ENCODE data around the gene BBLN. TPM values are rescaled to one million over a fixed set of nuclear protein-coding genes. Genes with fewer than 3 reads are reported as not detected.

The BBLN gene
- total RNA-seq, 2 experiments from 2014 or later = 85.1 to 85.3 TPM

DNA sequence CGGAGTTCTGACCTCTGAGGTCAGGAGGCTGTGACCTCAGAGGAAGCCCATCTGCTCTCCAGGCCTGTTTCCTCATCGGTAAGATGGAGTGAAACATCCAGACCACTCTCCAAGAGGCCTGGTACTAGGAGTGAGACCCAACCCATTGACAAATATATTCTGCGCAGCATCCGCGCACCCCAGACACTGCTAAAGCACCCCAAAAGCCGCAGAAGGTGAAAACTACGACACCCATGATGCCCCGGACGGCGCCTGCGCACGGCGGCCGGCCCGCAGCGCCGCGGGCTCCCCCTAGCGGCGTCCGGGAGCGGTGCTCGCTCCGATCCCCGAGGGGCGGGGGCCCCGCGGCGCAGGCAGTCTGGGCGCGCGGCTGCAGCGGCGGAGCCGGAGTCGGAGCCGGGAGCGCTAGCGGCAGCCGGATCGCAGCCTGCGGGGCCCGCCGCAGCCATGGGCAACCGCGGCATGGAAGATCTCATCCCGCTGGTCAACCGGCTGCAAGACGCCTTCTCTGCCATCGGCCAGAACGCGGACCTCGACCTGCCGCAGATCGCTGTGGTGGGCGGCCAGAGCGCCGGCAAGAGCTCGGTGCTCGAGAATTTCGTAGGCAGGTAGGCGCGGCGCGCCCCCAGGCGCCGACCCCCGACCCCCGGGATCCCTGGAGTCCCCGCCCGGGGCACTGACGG is 43.1 kb downstream of the BBLN start, which contains the start of gene DNM1:
TSS of gene DNM1 (plus strand) at position 356 of the 683 bp plus-strand sequence. CDS start at position 448, 92 bp downstream.
- H3K27me3 Mint-ChIP-seq = peaks cover 26% of the 10 kb centered on the region
- ATAC-seq (peak; percentile 95), DNase-seq (peak; percentile 77)
- CTCF ChIA-PET = interaction anchor here (0.7 to 1.3 kb wide), 9 partner anchors 8 to 217 kb away, joined by 3 to 7 read pairs (median 3); partner anchors contain the start of gene NAIF1
- no peaks in the 10 kb centered on the region for H3K36me3 Mint-ChIP-seq
- H3K4me1 Mint-ChIP-seq = peaks cover 14% of the 10 kb centered on the region
- no peaks in the 10 kb centered on the region for H3K9me3 Mint-ChIP-seq (ENCODE audit: low read depth)
- peak within 1 kb of the TSS; percentile 64 for H3K4me3 Mint-ChIP-seq
- H3K27ac Mint-ChIP-seq = peak within 1 kb of the TSS; percentile 81

GRCh38 chr9:128203707-128204551 is 43.9 kb downstream of the BBLN start:
- H3K27ac Mint-ChIP-seq = no peak overlapping the region
- no peak for DNase-seq
- CTCF ChIA-PET = interaction anchor here (0.7 to 1.3 kb wide), 9 partner anchors 9 to 216 kb away, joined by 3 to 7 read pairs (median 3); partner anchors contain the start of gene NAIF1

GRCh38 chr9:128204858-128205257 is 44.8 kb downstream of the BBLN start:
- no peak overlapping the region for H3K4me3 Mint-ChIP-seq
- CTCF ChIA-PET = interaction anchor here (1.1 to 3.1 kb wide), 2 partner anchors 10 to 11 kb away, joined by 3 to 9 read pairs; no protein-coding TSS in a partner anchor
- H3K4me1 Mint-ChIP-seq = peaks cover 14% of the 10 kb centered on the region
- H3K9me3 Mint-ChIP-seq (ENCODE audit: low read depth) = no peaks in the 10 kb centered on the region
- H3K27ac Mint-ChIP-seq = no peak overlapping the region
- H3K27me3 Mint-ChIP-seq = peaks cover 32% of the 10 kb centered on the region
- ATAC-seq = no peak
- DNase-seq = no peak
- H3K36me3 Mint-ChIP-seq = no peaks in the 10 kb centered on the region

More at GRCh38 chr9:128203707-128204551, 43.9 kb downstream of the BBLN start:
- H3K27me3 Mint-ChIP-seq = peaks cover 32% of the 10 kb centered on the region
- no peaks in the 10 kb centered on the region for H3K9me3 Mint-ChIP-seq (ENCODE audit: low read depth)
- peak overlapping the region; percentile 35 for H3K4me3 Mint-ChIP-seq
- H3K4me1 Mint-ChIP-seq = peaks cover 14% of the 10 kb centered on the region
- peak; percentile 21 for ATAC-seq
- H3K36me3 Mint-ChIP-seq = no peaks in the 10 kb centered on the region

DNA sequence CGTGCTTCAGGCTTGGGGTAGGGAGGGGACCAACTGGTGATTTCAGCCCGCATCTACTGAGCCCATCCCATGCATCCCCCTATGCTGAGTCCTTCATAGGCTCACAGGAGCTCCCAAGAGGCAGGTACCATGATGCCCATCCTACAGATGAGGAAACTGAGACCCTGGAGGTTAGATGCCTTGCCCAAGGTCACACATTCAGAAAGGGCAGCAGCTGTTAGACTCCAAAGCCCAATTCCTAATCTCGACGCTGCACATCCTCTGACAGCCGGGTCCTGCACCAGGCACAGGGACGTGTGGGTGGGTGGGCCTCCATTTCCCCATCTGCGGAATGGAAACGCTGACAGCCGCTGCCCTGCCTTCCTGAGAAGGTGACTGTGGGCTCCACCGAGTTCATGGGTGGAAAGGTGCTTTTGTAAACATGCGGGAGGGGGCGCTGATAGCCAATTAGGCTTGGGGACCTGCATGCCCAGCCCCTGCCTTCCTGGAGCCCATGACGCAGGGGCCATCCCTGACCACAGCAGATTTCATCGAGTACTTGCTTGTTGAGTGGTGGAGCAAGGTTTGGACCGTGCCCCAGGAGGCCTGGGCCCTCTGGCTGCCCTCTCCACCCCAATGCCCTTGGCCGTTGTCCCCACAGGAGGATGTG is 45.4 kb downstream of the BBLN start:
- CTCF ChIA-PET = interaction anchor here (1.1 to 3.1 kb wide), 3 partner anchors 10 to 45 kb away, joined by 3 to 9 read pairs (median 4); no protein-coding TSS in a partner anchor
- no peaks in the 10 kb centered on the region for H3K36me3 Mint-ChIP-seq
- H3K27me3 Mint-ChIP-seq = peaks cover 32% of the 10 kb centered on the region
- H3K27ac Mint-ChIP-seq = no peak overlapping the region
- DNase-seq (no peak), ATAC-seq (no peak)
- peaks cover 14% of the 10 kb centered on the region for H3K4me1 Mint-ChIP-seq
- no peaks in the 10 kb centered on the region for H3K9me3 Mint-ChIP-seq (ENCODE audit: low read depth)
- no peak overlapping the region for H3K4me3 Mint-ChIP-seq

GRCh38 chr9:128206484-128206883 is 46.4 kb downstream of the BBLN start:
- H3K27ac Mint-ChIP-seq = no peak overlapping the region
- ATAC-seq (no peak), DNase-seq (no peak)
- peaks cover 14% of the 10 kb centered on the region for H3K4me1 Mint-ChIP-seq
- no peaks in the 10 kb centered on the region for H3K36me3 Mint-ChIP-seq
- CTCF ChIA-PET = interaction anchor here (0.9 to 3.1 kb wide), 4 partner anchors 9 to 44 kb away, joined by 3 to 9 read pairs (median 4); no protein-coding TSS in a partner anchor
- H3K4me3 Mint-ChIP-seq = no peak overlapping the region
- H3K27me3 Mint-ChIP-seq = peaks cover 39% of the 10 kb centered on the region
- no peaks in the 10 kb centered on the region for H3K9me3 Mint-ChIP-seq (ENCODE audit: low read depth)

- ATAC-seq (no peak), DNase-seq (no peak)
- CTCF ChIA-PET = interaction anchor here (0.6 to 3.1 kb wide), 4 partner anchors 8 to 85 kb away, joined by 3 to 9 read pairs (median 4); no protein-coding TSS in a partner anchor
- Mint-ChIP-seq H3K9me3 (ENCODE audit: low read depth) (no peaks in the 10 kb centered on the region), H3K36me3 (no peaks in the 10 kb centered on the region), H3K4me3 (no peak overlapping the region), H3K27me3 (peaks cover 46% of the 10 kb centered on the region), H3K27ac (no peak overlapping the region), H3K4me1 (peaks cover 14% of the 10 kb centered on the region)
Observed at GRCh38 chr9:128206916-128207910, 47.1 kb downstream of the BBLN start.

DNA sequence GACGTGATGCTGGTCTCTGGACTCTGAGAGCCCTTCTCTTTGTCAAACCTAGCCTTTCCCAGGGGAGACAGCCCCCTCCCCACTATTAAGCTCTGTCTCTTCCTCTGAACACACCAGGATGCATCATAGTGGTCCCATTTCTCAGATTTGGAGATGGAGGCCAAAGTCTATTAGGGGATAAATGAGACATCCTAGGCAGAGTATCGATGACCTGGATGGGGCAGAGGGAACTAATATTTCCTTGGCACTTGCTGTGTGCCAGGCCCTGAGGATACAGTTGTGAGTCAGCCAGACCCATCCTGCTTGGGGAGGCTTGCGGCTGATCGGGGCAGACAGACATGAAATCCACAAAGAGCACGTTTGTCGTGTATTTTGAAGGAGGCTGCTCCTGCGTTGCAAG is 48.3 kb downstream of the BBLN start:
- peaks cover 6% of the 10 kb centered on the region for H3K4me1 Mint-ChIP-seq
- CTCF ChIA-PET = no interaction called here
- ATAC-seq = no peak
- no peak overlapping the region for H3K4me3 Mint-ChIP-seq
- H3K27me3 Mint-ChIP-seq = peaks cover 55% of the 10 kb centered on the region
- no peak overlapping the region for H3K27ac Mint-ChIP-seq
- H3K9me3 Mint-ChIP-seq (ENCODE audit: low read depth) = no peaks in the 10 kb centered on the region
- H3K36me3 Mint-ChIP-seq = no peaks in the 10 kb centered on the region
- DNase-seq = no peak

DNA sequence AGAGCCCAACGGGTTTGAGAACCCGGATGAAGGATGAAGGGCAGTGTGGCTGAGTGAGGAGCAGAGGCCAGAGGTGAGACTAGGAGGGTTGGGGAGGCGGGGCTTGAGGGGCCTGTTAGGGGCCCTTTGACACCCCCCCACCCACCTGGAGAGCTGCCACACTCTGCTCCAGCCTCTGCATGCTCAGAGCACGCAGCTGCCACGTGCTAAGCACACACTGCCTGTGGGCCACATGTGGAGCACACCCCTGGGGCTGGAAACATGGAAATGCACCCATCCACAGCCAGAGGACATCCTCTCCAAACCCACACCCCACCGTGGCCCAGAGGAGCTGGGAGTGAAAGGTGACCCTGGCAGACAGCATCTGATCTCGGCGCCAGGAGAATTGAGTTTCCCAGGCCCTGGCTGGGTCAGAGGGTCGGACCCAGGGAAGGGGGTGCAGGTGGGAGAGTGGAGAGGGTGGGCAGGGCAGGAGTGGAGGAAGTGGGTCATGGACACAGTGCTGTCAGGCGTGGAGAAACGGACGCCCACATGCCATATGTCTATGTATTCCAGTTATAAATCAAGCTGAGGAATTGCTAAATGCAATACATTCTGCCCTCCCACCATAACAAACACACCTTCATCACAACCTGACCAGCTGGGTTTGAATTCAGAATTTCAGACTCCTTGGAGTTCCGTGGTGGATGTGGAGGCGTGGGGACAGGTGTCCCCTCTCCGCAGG is 49.0 kb downstream of the BBLN start:
- no peaks in the 10 kb centered on the region for H3K36me3 Mint-ChIP-seq
- no peaks in the 10 kb centered on the region for H3K9me3 Mint-ChIP-seq (ENCODE audit: low read depth)
- CTCF ChIA-PET = no interaction called here
- peaks cover 6% of the 10 kb centered on the region for H3K4me1 Mint-ChIP-seq
- H3K27me3 Mint-ChIP-seq = peaks cover 53% of the 10 kb centered on the region
- no peak overlapping the region for H3K4me3 Mint-ChIP-seq
- no peak for ATAC-seq
- no peak for DNase-seq
- no peak overlapping the region for H3K27ac Mint-ChIP-seq

- H3K9me3 Mint-ChIP-seq (ENCODE audit: low read depth) = no peaks in the 10 kb centered on the region
- H3K4me3 Mint-ChIP-seq = no peak overlapping the region
- ATAC-seq = no peak
- no peaks in the 10 kb centered on the region for H3K36me3 Mint-ChIP-seq
- CTCF ChIA-PET = interaction anchor here (0.6 to 0.7 kb wide), 3 partner anchors 136 to 909 kb away, joined by 3 to 4 read pairs (median 3); no protein-coding TSS in a partner anchor
- no peaks in the 10 kb centered on the region for H3K4me1 Mint-ChIP-seq
- peaks cover 34% of the 10 kb centered on the region for H3K27me3 Mint-ChIP-seq
- no peak overlapping the region for H3K27ac Mint-ChIP-seq
- DNase-seq = no peak
Observed at GRCh38 chr9:128211186-128211980, 51.3 kb downstream of the BBLN start.

GRCh38 chr9:128211981-128212281 is 51.9 kb downstream of the BBLN start:
- ATAC-seq (no peak), DNase-seq (no peak)
- no peak overlapping the region for H3K4me3 Mint-ChIP-seq
- CTCF ChIA-PET = interaction anchor here (0.6 to 1.0 kb wide), 4 partner anchors 8 to 908 kb away, joined by 3 to 4 read pairs (median 3); partner anchors contain the start of gene DNM1
- no peaks in the 10 kb centered on the region for H3K9me3 Mint-ChIP-seq (ENCODE audit: low read depth)
- no peaks in the 10 kb centered on the region for H3K36me3 Mint-ChIP-seq
- H3K27ac Mint-ChIP-seq = no peak overlapping the region
- H3K27me3 Mint-ChIP-seq = peaks cover 29% of the 10 kb centered on the region
- no peaks in the 10 kb centered on the region for H3K4me1 Mint-ChIP-seq

All from activated CD8-positive, alpha-beta memory T cell treated with anti-CD3 and anti-CD28 coated beads, Interleukin-2, amount 10 ng/mL, durations not matched to agents 7 days and 5 days (primary cell).